CD4-positive, alpha-beta T cell (primary cell): ENCODE data around the gene PALM. TPM values are rescaled to one million over a fixed set of nuclear protein-coding genes. Genes with fewer than 3 reads are reported as not detected.

Experiments
- ATAC-seq: fragments of 200-7000 bp; cut with Tn5 transposase; one replicate; pipeline ENCODE4 v1.10.0; 2022; ENCODE audit warnings: mild to moderate bottlenecking; ENCODE audit not compliant: poor library complexity
- CTCF ChIA-PET: fragments of 350-600 bp; sonication (Branson Sonifier 250); formaldehyde crosslinking; loops from one replicate; lab custom pipeline; 2021; ENCODE audit warnings: antibody characterized with exemption, inconsistent platforms; lab: Charles Lee
- POLR2A ChIA-PET: fragments of 350-600 bp; sonication (Branson Sonifier 250); formaldehyde crosslinking; loops from one replicate; lab custom pipeline; 2021; ENCODE audit warnings: antibody characterized with exemption, inconsistent platforms; lab: Charles Lee
- DNase-seq, 14 experiments: peaks; one replicate each; pipeline ENCODE4 v3.0.0-alpha.2; 2013 to 2020; ENCODE audit warnings: mixed read lengths in 2 of 14
- H3K27ac ChIP-seq, 2 donors: one replicate each; pipeline versions ENCODE4 v1.5.1 to v1.7.0; 2013; ENCODE audit warnings: low read length in 2 of 2, low read depth in 1 of 2, mild to moderate bottlenecking in 1 of 2
- H3K27me3 ChIP-seq, 2 experiments: 1 replicate in 1 of 2; 2 replicates in 1 of 2; pipeline versions ENCODE4 v1.6.1 to v1.7.0; 2013; ENCODE audit warnings: low read length in 2 of 2, control low read depth in 1 of 2, mild to moderate bottlenecking in 1 of 2, moderate library complexity in 1 of 2; ENCODE audit not compliant: insufficient read depth in 2 of 2, control insufficient read depth in 1 of 2
- H3K36me3 ChIP-seq: one replicate; pipeline ENCODE4 v1.6.1; 2013; ENCODE audit warnings: low read length, control low read depth; ENCODE audit not compliant: insufficient read depth
- H3K4me1 ChIP-seq: one replicate; pipeline ENCODE4 v1.6.1; 2013; ENCODE audit warnings: low read length, control low read depth; ENCODE audit not compliant: insufficient read depth
- H3K4me3 ChIP-seq: one replicate; pipeline ENCODE4 v1.5.1; 2013; ENCODE audit warnings: mild to moderate bottlenecking, low read length, moderate library complexity
- H3K9me3 ChIP-seq, 2 experiments: 1 replicate in 1 of 2; 2 replicates in 1 of 2; pipeline versions ENCODE4 v1.6.1 to v1.7.0; 2013; ENCODE audit warnings: low read length in 2 of 2, mild to moderate bottlenecking in 2 of 2, control low read depth in 1 of 2, moderate library complexity in 1 of 2; ENCODE audit not compliant: control insufficient read depth in 1 of 2, insufficient read depth in 1 of 2
- H3K27ac Mint-ChIP-seq: one replicate; pipeline ENCODE4 v1.8.0; 2020; ENCODE audit warnings: mixed read lengths
- H3K27me3 Mint-ChIP-seq: one replicate; pipeline ENCODE4 v1.8.0; 2021; ENCODE audit warnings: mixed read lengths
- H3K36me3 Mint-ChIP-seq: one replicate; pipeline ENCODE4 v1.8.0; 2021; ENCODE audit warnings: low read depth, mixed read lengths
- H3K4me1 Mint-ChIP-seq: one replicate; pipeline ENCODE4 v1.8.0; 2021; ENCODE audit warnings: low read depth, mixed read lengths
- H3K4me3 Mint-ChIP-seq: one replicate; pipeline ENCODE4 v1.8.0; 2020; ENCODE audit warnings: mild to moderate bottlenecking, mixed read lengths
- H3K9me3 Mint-ChIP-seq: one replicate; pipeline ENCODE4 v1.8.0; 2020; ENCODE audit warnings: mixed read lengths
- CTCF ChIP-seq: fragments of 200-600 bp; IDR thresholded peaks from one replicate; pipeline ENCODE4 v1.8.0; 2022; ENCODE audit warnings: antibody characterized with exemption, mild to moderate bottlenecking
- intact Hi-C, 2 experiments: fragments of 100-400 bp; cut with DNase I in 1 of 2; cut with micrococcal nuclease in 1 of 2; formaldehyde crosslinking; loops; one replicate each; pipeline versions ENCODE4 v1.15.1 to v1.9.0; 2023 to 2025; cut with DNase I, micrococcal nuclease
- total RNA-seq, 174 experiments: library from RNA in 2 of 174; stranded (reverse) in 2 of 174; gene quantifications; one replicate each; pipeline ENCODE4 v1.2.3 and lab custom pipeline; 2021 to 2026

Gene PALM
- total RNA-seq, 2 experiments from 2014 or later: not detected

GRCh38 chr19:780935-781334 lies 72.2 kb downstream of the PALM start:
- intact Hi-C loops: no loop called here
- ChIA-PET POLR2A (no interaction called here), CTCF (no interaction called here)
- peaks cover 0 to 4% of the 10 kb centered on the region in 2 experiments for H3K9me3 ChIP-seq
- H3K27ac ChIP-seq: no peak overlapping the region
- H3K4me3 ChIP-seq: no peak overlapping the region
- DNase-seq: no peak
- H3K9me3 Mint-ChIP-seq: no peaks in the 10 kb centered on the region
- no peaks in the 10 kb centered on the region for H3K27me3 Mint-ChIP-seq
- no peak overlapping the region for H3K4me3 Mint-ChIP-seq
- TF ChIP-seq CTCF: no peak
- H3K27ac Mint-ChIP-seq: no peak overlapping the region
- H3K27me3 ChIP-seq: peaks cover 0 to 2% of the 10 kb centered on the region in 2 experiments
- no peak for ATAC-seq
- no peaks in the 10 kb centered on the region for H3K4me1 Mint-ChIP-seq
- no peaks in the 10 kb centered on the region for H3K36me3 Mint-ChIP-seq
- no peaks in the 10 kb centered on the region for H3K36me3 ChIP-seq
- no peaks in the 10 kb centered on the region for H3K4me1 ChIP-seq

- intact Hi-C loops: no loop called here
- TF ChIP-seq CTCF: no peak
- Mint-ChIP-seq H3K9me3 (no peaks in the 10 kb centered on the region), H3K27ac (no peak overlapping the region), H3K4me3 (no peak overlapping the region), H3K27me3 (no peaks in the 10 kb centered on the region), H3K4me1 (no peaks in the 10 kb centered on the region), H3K36me3 (no peaks in the 10 kb centered on the region)
- DNase-seq: no peak
- H3K4me1 ChIP-seq: no peaks in the 10 kb centered on the region
- ATAC-seq: no peak
- peaks cover 0 to 4% of the 10 kb centered on the region in 2 experiments for H3K9me3 ChIP-seq
- H3K27me3 ChIP-seq: peaks cover 0 to 2% of the 10 kb centered on the region in 2 experiments
- CTCF ChIA-PET: no interaction called here
- POLR2A ChIA-PET: no interaction called here
- H3K36me3 ChIP-seq: no peaks in the 10 kb centered on the region
- no peak overlapping the region for H3K27ac ChIP-seq
- no peak overlapping the region for H3K4me3 ChIP-seq
These were observed 73.1 kb downstream of the PALM start for GRCh38 chr19:781800-782184.

- DNase-seq (no peak), ATAC-seq (no peak)
- no peak overlapping the region for H3K27ac Mint-ChIP-seq
- H3K36me3 Mint-ChIP-seq: no peaks in the 10 kb centered on the region
- no peak overlapping the region for H3K4me3 Mint-ChIP-seq
- intact Hi-C loops: no loop called here
- TF ChIP-seq CTCF: no peak
- H3K27ac ChIP-seq: no peak overlapping the region
- H3K4me1 ChIP-seq: no peaks in the 10 kb centered on the region
- H3K27me3 ChIP-seq: peaks cover 0 to 2% of the 10 kb centered on the region in 2 experiments
- ChIA-PET CTCF (no interaction called here), POLR2A (no interaction called here)
- no peaks in the 10 kb centered on the region for H3K4me1 Mint-ChIP-seq
- no peaks in the 10 kb centered on the region for H3K9me3 Mint-ChIP-seq
- no peaks in the 10 kb centered on the region for H3K36me3 ChIP-seq
- H3K4me3 ChIP-seq: no peak overlapping the region
- H3K27me3 Mint-ChIP-seq: no peaks in the 10 kb centered on the region
- H3K9me3 ChIP-seq: peaks cover 0 to 4% of the 10 kb centered on the region in 2 experiments
These were observed 73.6 kb downstream of the PALM start for GRCh38 chr19:782185-782877.
